Transverse colon (tissue), 4 donors: ENCODE results near the gene LRRC47. TPM values are rescaled to one million over a fixed set of nuclear protein-coding genes. Genes with fewer than 3 reads are reported as not detected.
"Not testable (repeated sequence)": the region's sequence is repeated elsewhere in the genome, so short reads cannot be mapped to it uniquely, and the experiment has no call there.

Source experiments
- DNase-seq: peaks from one replicate; pipeline ENCODE4 v3.0.0-alpha.2; 2019
- H3K27ac ChIP-seq, 4 donors: fragments of 200-600 bp; sonication (generic); 2 replicates each; pipeline ENCODE4 v1.5.1; 2016 to 2018; ENCODE audit warnings: inconsistent platforms in 4 of 4
- H3K27me3 ChIP-seq: fragments of 200-600 bp; sonication (generic); 2 replicates; pipeline ENCODE4 v1.5.1; 2017; ENCODE audit warnings: inconsistent platforms
- H3K36me3 ChIP-seq, 4 donors: fragments of 200-600 bp; sonication (generic); 2 replicates each; pipeline ENCODE4 v1.5.1; 2017 to 2019; ENCODE audit warnings: inconsistent platforms in 4 of 4
- H3K4me1 ChIP-seq, 4 donors: fragments of 200-600 bp; sonication (generic); 2 replicates each; pipeline ENCODE4 v1.5.1; 2017 to 2020; ENCODE audit warnings: inconsistent platforms in 4 of 4
- H3K4me3 ChIP-seq, 4 donors: fragments of 200-600 bp; sonication (generic); 1 replicate in 1 of 4; 2 replicates in 3 of 4; pipeline versions ENCODE4 v1.5.1 to v1.6.1; 2017 to 2019; ENCODE audit warnings: inconsistent platforms in 4 of 4
- H3K9me3 ChIP-seq, 2 donors: fragments of 200-600 bp; sonication (generic); 2 replicates each; pipeline ENCODE4 v1.5.1; 2017 to 2019; ENCODE audit warnings: inconsistent platforms in 2 of 2
- CTCF ChIP-seq, 5 experiments: fragments of 200-600 bp in 3 of 5; fragments of 450-650 bp in 2 of 5; sonication (generic) in 3 of 5; IDR thresholded peaks; 1 replicate in 2 of 5; 2 replicates in 3 of 5; pipeline ENCODE4 v1.5.1; 2016 to 2017; ENCODE audit warnings: antibody characterized with exemption in 5 of 5, inconsistent platforms in 3 of 5, mild to moderate bottlenecking in 2 of 5, moderate library complexity in 1 of 5
- EP300 ChIP-seq: sonication (generic); formaldehyde crosslinking; IDR thresholded peaks from one replicate; pipeline ENCODE4 v1.6.1; 2017; ENCODE audit warnings: antibody characterized with exemption, low read depth
- POLR2A ChIP-seq: fragments of 450-650 bp; IDR thresholded peaks from one replicate; pipeline ENCODE4 v1.6.1; 2016; ENCODE audit warnings: antibody characterized with exemption, mild to moderate bottlenecking, moderate library complexity
- POLR2AphosphoS5 ChIP-seq, 3 donors: sonication (generic); formaldehyde crosslinking; IDR thresholded peaks; one replicate each; pipeline ENCODE4 v1.6.1; 2016; ENCODE audit warnings: antibody characterized with exemption in 3 of 3
- WGBS, 2 donors: methylation state at CpG; one replicate each; pipeline ENCODE4 v1.1.5; 2018; ENCODE audit warnings: low coverage in 1 of 2; 5-methylcytosine and 5-hydroxymethylcytosine counted together
- in situ Hi-C, 4 donors: fragments of 200-750 bp; cut with MboI; loops; one replicate each; pipeline versions ENCODE4 v1.15.0 to v1.15.1; 2017; ENCODE audit warnings: low sequenced_read_pairs in 3 of 4, low pct_ligation_motif_present in 1 of 4, low pct_unique_long_range_greater_than_20kb in 1 of 4
- intact Hi-C: fragments of 100-400 bp; cut with DNase I; formaldehyde crosslinking; loops from one replicate; pipeline ENCODE4 v1.15.1; 2023; ENCODE audit warnings: low total_unique reads
- total RNA-seq, 4 donors: library from RNA; depleted of rRNA; stranded (reverse); fragments of >200 nt; gene quantifications; one replicate each; pipeline ENCODE4 v1.1.0, GENCODE V29; 2016

Gene LRRC47
- total RNA-seq, 4 donors from 2014 or later = 30.6 to 50.5 (median 38.0) TPM

GRCh38 chr1:3753656-3754454 is 42.4 kb downstream of the LRRC47 start:
- Histone ChIP-seq H3K27me3 (peaks cover 20% of the 10 kb centered on the region), H3K27ac (no peak overlapping the region), H3K4me3 (no peak overlapping the region), H3K4me1 (no peaks in the 10 kb centered on the region), H3K36me3 (no peaks in the 10 kb centered on the region), H3K9me3 (no peaks in the 10 kb centered on the region)
- TF ChIP-seq CTCF (IDR thresholded peaks at IDR 0.05) = no peak
- no peak for TF ChIP-seq POLR2A
- TF ChIP-seq EP300 = no peak
- no peak for TF ChIP-seq POLR2AphosphoS5 (IDR thresholded peaks at IDR 0.05)
- intact Hi-C loops (no loop called here), in situ Hi-C loops (no loop called here)
- DNase-seq = no peak
- 84% methylated on average over 20 of the region's 20 CpGs; no CpG with 5 or more reads in 1 of the 2 donors for WGBS, 2 donors

- H3K4me1 ChIP-seq = peaks cover 4 to 8% (median 5%) of the 10 kb centered on the region in 4 donors
- no peak within 1 kb of the TSS for H3K4me3 ChIP-seq
- intact Hi-C loops = no loop called here
- no peaks in the 10 kb centered on the region for H3K36me3 ChIP-seq
- in situ Hi-C loops = no loop called here
- DNase-seq = no peak
- TF ChIP-seq POLR2A = no peak
- TF ChIP-seq POLR2AphosphoS5 (IDR thresholded peaks at IDR 0.05) = no peak
- TF ChIP-seq EP300 = no peak
- no peak for TF ChIP-seq CTCF (IDR thresholded peaks at IDR 0.05)
- peaks cover 20% of the 10 kb centered on the region for H3K27me3 ChIP-seq
- H3K27ac ChIP-seq = no peak within 1 kb of the TSS
- WGBS, 2 donors = 67 to 82% methylated on average over 1 to 16 of the region's 17 CpGs
- H3K9me3 ChIP-seq = no peaks in the 10 kb centered on the region
Observed at GRCh38 chr1:3752400-3752945, 43.8 kb downstream of the LRRC47 start, which contains the start of gene CCDC27. Gene CCDC27, plus strand, starts transcription at chr1:3752450. Its CDS starts 32 bp downstream, at chr1:3752482.

- in situ Hi-C loops = no loop called here
- no peak overlapping the region for H3K4me3 ChIP-seq
- intact Hi-C loops = no loop called here
- TF ChIP-seq CTCF (IDR thresholded peaks at IDR 0.05) (no peak), EP300 (no peak), POLR2AphosphoS5 (IDR thresholded peaks at IDR 0.05) (no peak), POLR2A (no peak)
- no peak for DNase-seq
- H3K36me3 ChIP-seq = no peaks in the 10 kb centered on the region
- no peaks in the 10 kb centered on the region for H3K9me3 ChIP-seq
- 53 to 62% methylated on average over 2 to 6 of the region's 6 CpGs for WGBS, 2 donors
- H3K27ac ChIP-seq = no peak overlapping the region
- H3K4me1 ChIP-seq = peaks cover 4 to 16% (median 8%) of the 10 kb centered on the region in 4 donors
- peaks cover 15% of the 10 kb centered on the region for H3K27me3 ChIP-seq
Observed at GRCh38 chr1:3750741-3751140, 45.6 kb downstream of the LRRC47 start.

- no peak overlapping the region for H3K27ac ChIP-seq
- WGBS, 2 donors = 17 to 55% methylated on average over 1 to 5 of the region's 5 CpGs
- no peaks in the 10 kb centered on the region for H3K9me3 ChIP-seq
- H3K36me3 ChIP-seq = no peaks in the 10 kb centered on the region
- in situ Hi-C loops = no loop called here
- DNase-seq = no peak
- peaks cover 4 to 16% (median 8%) of the 10 kb centered on the region in 4 donors for H3K4me1 ChIP-seq
- intact Hi-C loops = no loop called here
- peaks cover 15% of the 10 kb centered on the region for H3K27me3 ChIP-seq
- no peak overlapping the region for H3K4me3 ChIP-seq
- TF ChIP-seq EP300 (no peak), CTCF (IDR thresholded peaks at IDR 0.05) (no peak), POLR2AphosphoS5 (IDR thresholded peaks at IDR 0.05) (no peak), POLR2A (no peak)
Observed at GRCh38 chr1:3749512-3749911, 46.8 kb downstream of the LRRC47 start.

- DNase-seq, intact Hi-C loops, H3K36me3 ChIP-seq, H3K27ac ChIP-seq, H3K4me3 ChIP-seq, H3K9me3 ChIP-seq, in situ Hi-C loops: not testable (repeated sequence)
- 67 to 68% methylated on average over 6 to 15 of the region's 15 CpGs for WGBS, 2 donors
- H3K27me3 ChIP-seq = peaks cover 15% of the 10 kb centered on the region
- peaks cover 4 to 16% (median 8%) of the 10 kb centered on the region in 4 donors for H3K4me1 ChIP-seq
Observed at GRCh38 chr1:3748316-3748900, 47.9 kb downstream of the LRRC47 start.
